Body of pancreas (tissue), 4 donors: ENCODE measurements around the gene NOL4L. TPM values are rescaled to one million over a fixed set of nuclear protein-coding genes. Genes with fewer than 3 reads are reported as not detected.
"Not testable (repeated sequence)": the region's sequence is repeated elsewhere in the genome, so short reads cannot be mapped to it uniquely, and the experiment has no call there.

Experiments used
- ATAC-seq: fragments of 150-250 bp; one replicate; pipeline ENCODE4 v1.9.1; 2016
- DNase-seq, 4 donors: peaks; one replicate each; pipeline ENCODE4 v3.0.0-alpha.2; 2019
- H3K27ac ChIP-seq, 4 donors: fragments of 200-600 bp; sonication (generic); 1 replicate in 3 of 4; 2 replicates in 1 of 4; pipeline versions ENCODE4 v1.5.1 to v1.6.1; 2016 to 2019; ENCODE audit warnings: mild to moderate bottlenecking in 1 of 4, mixed read lengths in 1 of 4, moderate library complexity in 1 of 4
- H3K27me3 ChIP-seq, 2 donors: fragments of 200-600 bp; sonication (generic); one replicate each; pipeline ENCODE4 v1.6.0; 2016; ENCODE audit warnings: mild to moderate bottlenecking in 1 of 2
- H3K36me3 ChIP-seq, 2 donors: fragments of 200-600 bp; sonication (generic); replicated peaks in 1 of 2; 2 replicates each; pipeline ENCODE4 v1.5.1; 2016; ENCODE audit warnings: low read depth in 2 of 2; ENCODE audit not compliant: insufficient read depth in 1 of 2
- H3K4me1 ChIP-seq: fragments of 200-600 bp; sonication (generic); one replicate; pipeline ENCODE4 v1.6.0; 2016
- H3K4me3 ChIP-seq, 2 donors: fragments of 200-600 bp; sonication (generic); 1 replicate in 1 of 2; 2 replicates in 1 of 2; pipeline ENCODE4 v1.5.1; 2016 to 2019
- H3K9me3 ChIP-seq, 3 donors: fragments of 200-600 bp; sonication (generic); 1 replicate in 2 of 3; 2 replicates in 1 of 3; pipeline ENCODE4 v1.5.1; 2016
- CTCF ChIP-seq, 7 experiments: fragments of 450-650 bp in 4 of 7; fragments of 200-600 bp in 3 of 7; sonication (generic) in 3 of 7; IDR thresholded peaks; one replicate each; pipeline ENCODE4 v1.5.1; 2016 to 2019; ENCODE audit warnings: antibody characterized with exemption in 7 of 7
- POLR2A ChIP-seq, 3 donors: fragments of 450-650 bp; IDR thresholded peaks; one replicate each; pipeline ENCODE4 v1.6.1; 2016; ENCODE audit warnings: antibody characterized with exemption in 3 of 3, mild to moderate bottlenecking in 2 of 3
- WGBS, 2 donors: methylation state at CpG; one replicate each; pipeline ENCODE4 v1.1.5; 2017; 5-methylcytosine and 5-hydroxymethylcytosine counted together
- intact Hi-C: fragments of 100-400 bp; cut with DNase I; formaldehyde crosslinking; loops from one replicate; pipeline ENCODE4 v1.15.1; 2023
- total RNA-seq, 2 donors: library from RNA; depleted of rRNA; stranded (reverse); fragments of >200 nt; gene quantifications; one replicate each; pipeline ENCODE4 v1.1.0, GENCODE V29; 2016

Gene NOL4L
- total RNA-seq, 2 donors from 2014 or later: 15.0 to 36.9 TPM

GRCh38 chr20:32466739-32467505, 118.2 kb downstream of the NOL4L start:
- Histone ChIP-seq H3K27ac (peak overlapping the region; percentile 35 to 91 (median 86)), H3K4me1 (peaks cover 60% of the 10 kb centered on the region), H3K36me3 (no peaks in the 10 kb centered on the region), H3K9me3 (no peaks in the 10 kb centered on the region), H3K4me3 (no peak overlapping the region), H3K27me3 (no peaks in the 10 kb centered on the region)
- DNase-seq (peak in 1 of 4 donors; percentile 8), ATAC-seq (no peak)
- TF ChIP-seq CTCF (IDR thresholded peaks at IDR 0.05) (no peak), POLR2A (IDR thresholded peaks at IDR 0.05) (no peak)
- intact Hi-C loops: loop anchor here (10.0 kb wide), 1 partner anchor 102 kb away; no protein-coding TSS in a partner anchor
- 80 to 91% methylated on average over 13 to 16 of the region's 16 CpGs for WGBS, 2 donors

GRCh38 chr20:32465901-32466675, 119.0 kb downstream of the NOL4L start:
- 49 to 58% methylated on average over 7 to 15 of the region's 15 CpGs for WGBS, 2 donors
- not testable (repeated sequence) for ATAC-seq, H3K9me3 ChIP-seq, H3K27me3 ChIP-seq, H3K4me3 ChIP-seq, H3K36me3 ChIP-seq
- intact Hi-C loops: loop anchor here (10.0 kb wide), 1 partner anchor 101 kb away; no protein-coding TSS in a partner anchor
- peak overlapping the region; percentile 84 to 94 (median 90) for H3K27ac ChIP-seq
- peaks cover 62% of the 10 kb centered on the region for H3K4me1 ChIP-seq
- peak in 3 of 4 donors; percentile 16 to 48 (median 37) for DNase-seq

GRCh38 chr20:32465092-32465900, 119.8 kb downstream of the NOL4L start:
- DNase-seq: peak; percentile 77 to 91 (median 86)
- H3K9me3 ChIP-seq: no peaks in the 10 kb centered on the region
- TF ChIP-seq CTCF (IDR thresholded peaks at IDR 0.05): no peak
- TF ChIP-seq POLR2A (IDR thresholded peaks at IDR 0.05): peak in 2 of 3 donors; percentile 32 to 34
- ATAC-seq: peak; percentile 55
- peaks cover 62% of the 10 kb centered on the region for H3K4me1 ChIP-seq
- 46 to 87% methylated on average over 5 to 24 of the region's 24 CpGs for WGBS, 2 donors
- H3K27ac ChIP-seq: peak overlapping the region; percentile 84 to 94 (median 90)
- intact Hi-C loops: loop anchor here (10.0 kb wide), 1 partner anchor 100 kb away; no protein-coding TSS in a partner anchor
- H3K36me3 ChIP-seq: no peaks in the 10 kb centered on the region
- no peak overlapping the region for H3K4me3 ChIP-seq
- H3K27me3 ChIP-seq: no peaks in the 10 kb centered on the region

- H3K4me3 ChIP-seq: no peak overlapping the region
These were observed 120.6 kb downstream of the NOL4L start for GRCh38 chr20:32464401-32465091.

More at GRCh38 chr20:32464401-32465091, 120.6 kb downstream of the NOL4L start:
- H3K36me3 ChIP-seq: no peaks in the 10 kb centered on the region
- H3K4me1 ChIP-seq: peaks cover 62% of the 10 kb centered on the region
- H3K27me3 ChIP-seq: no peaks in the 10 kb centered on the region
- WGBS, 2 donors: 43% methylated on average over 14 to 20 of the region's 20 CpGs
- TF ChIP-seq CTCF (IDR thresholded peaks at IDR 0.05) (no peak), POLR2A (IDR thresholded peaks at IDR 0.05) (no peak)
- intact Hi-C loops: loop anchor here (10.0 kb wide), 1 partner anchor 100 kb away; no protein-coding TSS in a partner anchor
- H3K9me3 ChIP-seq: no peaks in the 10 kb centered on the region
- no peak for DNase-seq
- peak; percentile 9 for ATAC-seq
- H3K27ac ChIP-seq: peak overlapping the region; percentile 84 to 94 (median 90)
